GM18526 (cell line): ENCODE measurements around the gene FEN1.

Source experiments
- POLR2A ChIP-seq: IDR thresholded peaks from 3 replicates; pipeline ENCODE4 v1.6.1; 2011; ENCODE audit not compliant: insufficient read length; ENCODE audit errors: extremely low read depth

Gene FEN1, protein sequence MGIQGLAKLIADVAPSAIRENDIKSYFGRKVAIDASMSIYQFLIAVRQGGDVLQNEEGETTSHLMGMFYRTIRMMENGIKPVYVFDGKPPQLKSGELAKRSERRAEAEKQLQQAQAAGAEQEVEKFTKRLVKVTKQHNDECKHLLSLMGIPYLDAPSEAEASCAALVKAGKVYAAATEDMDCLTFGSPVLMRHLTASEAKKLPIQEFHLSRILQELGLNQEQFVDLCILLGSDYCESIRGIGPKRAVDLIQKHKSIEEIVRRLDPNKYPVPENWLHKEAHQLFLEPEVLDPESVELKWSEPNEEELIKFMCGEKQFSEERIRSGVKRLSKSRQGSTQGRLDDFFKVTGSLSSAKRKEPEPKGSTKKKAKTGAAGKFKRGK

DNA sequence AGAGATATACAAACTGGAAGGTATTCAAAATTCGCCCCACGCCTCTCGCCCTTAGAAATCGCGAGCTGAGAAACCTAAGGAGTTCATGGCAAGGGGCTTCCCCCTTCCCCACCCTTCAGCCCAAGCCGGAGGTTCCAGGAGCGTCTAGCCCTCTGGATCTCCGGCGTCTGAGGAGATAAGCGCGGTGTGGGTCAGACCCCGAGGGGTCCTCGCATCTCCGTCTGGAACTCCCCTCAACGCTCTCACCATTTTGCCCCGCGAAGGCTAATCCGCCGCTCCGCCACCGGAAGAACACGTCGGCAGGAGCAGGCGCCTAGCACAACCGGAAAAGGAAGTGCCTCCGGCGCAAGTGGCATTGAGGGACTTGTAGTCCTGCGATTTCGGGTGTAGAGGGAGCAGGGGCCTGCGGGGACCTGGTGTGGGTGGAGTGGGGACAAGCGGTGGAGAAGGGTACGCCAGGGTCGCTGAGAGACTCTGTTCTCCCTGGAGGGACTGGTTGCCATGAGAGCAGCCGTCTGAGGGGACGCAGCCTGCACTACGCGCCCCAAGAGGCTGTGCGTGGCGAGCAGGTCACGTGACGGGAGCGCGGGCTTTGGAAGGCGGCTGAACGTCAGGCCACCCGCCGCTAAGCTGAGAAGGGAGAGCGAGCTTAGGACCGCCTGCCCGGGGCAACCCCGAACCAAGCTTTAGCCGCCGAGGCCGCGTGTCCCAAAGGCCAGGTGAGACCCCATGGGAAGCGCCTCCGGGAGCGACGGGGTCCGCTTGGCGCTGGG is at the start of gene FEN1, which contains the start of gene TMEM258:
Gene FEN1 (plus strand): TSS at position 602 of the 773 bp plus-strand sequence. CDS start 2,451 bp downstream, outside the sequence.
Gene TMEM258 (minus strand): TSS at position 290 of the 773 bp plus-strand sequence. CDS start 41 bp downstream, at position 249.
- peak; percentile 86 for TF ChIP-seq POLR2A

DNA sequence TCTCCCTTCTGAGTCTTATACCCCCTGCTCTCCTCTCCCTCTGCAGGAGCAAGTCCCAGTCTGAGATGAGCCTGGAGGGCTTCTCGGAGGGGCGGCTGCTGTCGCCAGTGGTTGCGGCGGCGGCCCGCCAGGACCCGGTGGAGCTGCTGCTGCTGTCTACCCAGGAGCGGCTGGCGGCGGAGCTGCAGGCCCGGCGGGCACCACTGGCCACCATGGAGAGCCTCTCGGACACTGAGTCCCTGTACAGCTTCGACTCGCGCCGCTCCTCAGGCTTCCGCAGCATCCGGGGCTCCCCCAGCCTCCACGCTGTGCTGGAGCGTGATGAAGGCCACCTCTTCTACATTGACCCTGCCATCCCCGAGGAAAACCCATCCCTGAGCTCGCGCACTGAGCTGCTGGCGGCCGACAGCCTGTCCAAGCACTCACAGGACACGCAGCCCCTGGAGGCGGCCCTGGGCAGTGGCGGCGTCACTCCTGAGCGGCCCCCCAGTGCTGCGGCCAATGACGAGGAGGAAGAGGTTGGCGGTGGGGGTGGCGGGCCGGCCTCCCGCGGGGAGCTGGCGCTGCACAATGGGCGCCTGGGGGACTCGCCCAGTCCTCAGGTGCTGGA is 49.1 kb upstream of the FEN1 start:
- TF ChIP-seq POLR2A: no peak

DNA sequence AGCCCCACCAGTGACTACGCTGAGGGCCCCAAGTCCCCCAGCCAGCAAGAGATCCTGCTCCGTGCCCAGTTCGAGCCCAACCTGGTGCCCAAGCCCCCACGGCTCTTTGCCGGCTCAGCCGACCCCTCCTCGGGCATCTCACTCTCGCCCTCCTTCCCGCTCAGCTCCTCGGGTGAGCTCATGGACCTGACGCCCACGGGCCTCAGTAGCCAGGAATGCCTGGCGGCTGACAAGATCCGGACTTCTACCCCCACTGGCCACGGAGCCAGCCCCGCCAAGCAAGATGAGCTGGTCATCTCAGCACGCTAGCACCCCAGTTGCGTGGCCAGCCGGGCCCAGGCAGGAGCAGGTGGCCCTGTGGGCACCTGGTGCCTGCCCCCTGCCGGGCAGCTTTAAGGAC is 48.5 kb upstream of the FEN1 start:
- no peak for TF ChIP-seq POLR2A

DNA sequence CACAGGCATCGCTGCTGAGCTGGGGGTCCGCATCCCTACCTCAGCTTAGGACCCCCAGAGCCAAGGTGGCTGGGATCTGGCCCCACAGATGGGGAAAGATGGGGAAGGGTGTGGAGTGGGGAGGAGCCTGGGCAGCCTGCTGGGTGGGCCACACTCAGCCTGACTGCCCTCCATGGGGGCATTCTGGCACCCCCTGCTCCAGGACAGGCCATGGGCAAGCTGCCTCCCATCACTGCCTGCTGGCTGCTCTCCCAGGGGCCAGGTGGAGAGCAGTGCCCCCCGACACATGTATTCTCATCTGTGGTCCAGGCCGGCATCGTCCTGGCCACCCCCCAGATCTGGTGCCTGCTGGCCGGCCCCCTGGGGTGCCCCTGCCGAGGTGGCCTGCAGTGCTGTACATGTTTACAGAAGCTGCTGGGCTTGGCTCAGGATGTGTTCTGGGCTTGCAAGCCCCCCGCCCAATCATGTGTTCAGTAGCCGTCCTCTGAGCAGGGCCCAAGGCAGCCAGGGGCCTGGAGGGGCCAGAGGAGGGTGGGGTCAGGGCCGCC is 48.0 kb upstream of the FEN1 start:
- no peak for TF ChIP-seq POLR2A

DNA sequence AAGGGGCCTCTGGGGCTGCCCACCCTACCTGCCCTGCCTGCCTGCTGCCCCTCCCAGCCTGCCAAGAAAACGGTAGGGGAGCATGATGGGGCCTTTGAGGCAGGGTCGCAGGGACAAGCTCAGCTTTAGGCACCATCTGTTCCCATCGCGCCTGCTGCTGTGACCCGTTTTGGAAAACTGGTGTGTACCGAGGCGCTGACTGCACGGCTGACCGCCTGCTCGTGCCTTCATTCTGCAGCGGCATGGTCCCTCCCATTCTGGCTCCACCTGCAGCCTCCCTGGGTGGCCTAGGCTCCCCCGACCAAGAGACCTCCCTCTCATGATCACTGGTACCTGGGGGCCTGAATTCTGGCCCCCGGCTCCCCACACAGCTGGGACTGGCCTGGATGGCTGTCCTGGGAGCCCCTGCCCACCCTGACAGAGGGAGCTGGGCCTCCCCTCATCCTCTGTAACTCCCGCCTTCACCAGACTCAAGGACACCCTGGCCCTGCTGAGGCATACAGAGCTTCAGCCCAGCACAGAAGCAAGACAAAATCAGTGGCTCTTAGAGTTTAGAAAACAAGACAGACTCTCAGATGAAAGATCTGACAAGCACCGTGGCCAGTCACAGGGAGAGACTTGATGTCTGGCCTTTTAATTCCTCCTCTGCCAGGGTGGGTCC is 46.8 kb upstream of the FEN1 start:
- no peak for TF ChIP-seq POLR2A

DNA sequence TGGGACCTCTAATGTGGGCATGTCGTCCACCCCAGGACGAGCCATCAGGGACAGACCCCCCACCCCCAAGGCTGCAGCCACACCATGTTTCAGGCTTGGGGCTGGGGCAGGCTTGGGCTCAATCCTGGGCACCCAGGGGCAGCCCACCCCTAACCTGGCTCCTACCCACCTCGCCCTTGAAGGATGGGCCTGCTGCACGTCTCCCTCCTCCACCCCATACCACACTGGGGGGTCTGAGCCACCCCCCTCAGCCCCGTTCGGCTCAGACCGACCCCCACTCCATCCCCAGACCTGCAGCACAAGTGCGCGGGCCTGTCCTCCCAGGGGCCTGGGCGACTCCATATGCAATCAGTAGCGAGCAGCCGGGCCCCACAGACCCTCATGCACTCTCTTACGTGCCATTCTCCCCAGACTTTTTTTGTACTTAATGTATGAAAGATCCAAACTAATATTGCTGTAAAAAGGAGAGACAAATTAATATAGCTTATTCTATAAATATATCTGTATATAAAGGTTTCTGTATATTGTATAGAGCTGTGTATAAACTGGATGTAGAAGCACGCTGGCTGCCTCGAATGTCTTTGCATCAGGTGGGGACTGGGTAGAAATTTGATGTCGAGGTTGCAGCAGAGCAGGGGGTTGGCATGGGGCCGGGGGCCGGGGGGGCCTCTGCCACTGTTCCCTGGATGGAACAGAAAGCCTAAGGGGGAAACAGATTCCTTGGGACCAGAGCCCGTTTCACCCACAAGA is 46.1 kb upstream of the FEN1 start:
- TF ChIP-seq POLR2A: no peak

DNA sequence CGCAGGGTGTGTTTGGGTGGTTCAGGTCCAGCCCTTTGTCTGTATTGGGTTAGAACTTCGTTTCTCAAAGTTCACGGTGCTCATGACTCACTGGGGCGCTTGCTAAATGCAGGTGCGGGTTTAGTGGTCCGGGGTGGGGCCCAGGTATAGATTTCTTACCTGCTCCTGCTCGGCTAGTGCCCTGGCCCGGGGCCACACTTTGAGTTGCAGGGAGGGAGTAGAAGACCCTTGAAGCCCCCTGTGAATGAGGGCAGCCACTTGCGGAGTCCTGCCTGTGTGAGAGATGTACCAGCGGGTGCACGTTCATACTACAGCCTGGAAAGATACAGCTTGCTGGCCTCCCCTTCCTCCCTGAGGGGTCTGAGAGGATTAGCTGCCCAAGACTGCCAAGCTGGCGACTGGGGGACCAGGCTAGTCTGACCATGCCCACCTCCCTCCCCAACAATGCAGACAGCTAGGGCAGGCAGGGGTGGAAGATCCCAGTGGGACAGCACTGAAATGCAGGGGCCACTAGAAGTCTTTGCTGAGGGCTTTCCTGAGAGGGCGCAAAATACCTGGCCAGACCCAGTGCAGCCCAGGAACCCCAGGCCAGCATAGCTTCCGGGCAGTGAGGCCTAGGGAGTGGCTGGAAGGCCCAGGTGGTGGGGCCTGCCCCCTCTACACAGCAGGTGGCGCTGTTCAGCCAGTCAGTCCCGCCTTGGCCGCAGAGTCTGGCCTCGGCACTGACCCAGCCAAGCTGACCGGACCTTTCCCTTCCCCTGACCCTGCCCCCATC is 45.3 kb upstream of the FEN1 start:
- TF ChIP-seq POLR2A: no peak

DNA sequence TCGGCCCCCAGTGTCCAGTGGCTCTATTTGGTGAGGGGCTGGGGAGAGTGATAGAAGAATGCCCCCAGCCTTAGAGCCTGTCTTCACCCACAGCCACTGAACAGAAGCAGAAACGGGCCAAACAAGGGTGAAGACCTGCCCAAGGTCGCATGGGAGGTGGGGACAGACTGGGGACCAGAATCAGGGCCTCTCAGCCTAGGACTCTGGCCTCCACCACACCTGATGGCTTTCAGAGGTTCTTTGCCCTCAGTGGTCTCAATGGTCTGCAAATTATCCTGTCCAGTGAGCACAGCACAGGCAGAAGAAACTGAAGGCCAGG is 44.8 kb upstream of the FEN1 start:
- TF ChIP-seq POLR2A: no peak

DNA sequence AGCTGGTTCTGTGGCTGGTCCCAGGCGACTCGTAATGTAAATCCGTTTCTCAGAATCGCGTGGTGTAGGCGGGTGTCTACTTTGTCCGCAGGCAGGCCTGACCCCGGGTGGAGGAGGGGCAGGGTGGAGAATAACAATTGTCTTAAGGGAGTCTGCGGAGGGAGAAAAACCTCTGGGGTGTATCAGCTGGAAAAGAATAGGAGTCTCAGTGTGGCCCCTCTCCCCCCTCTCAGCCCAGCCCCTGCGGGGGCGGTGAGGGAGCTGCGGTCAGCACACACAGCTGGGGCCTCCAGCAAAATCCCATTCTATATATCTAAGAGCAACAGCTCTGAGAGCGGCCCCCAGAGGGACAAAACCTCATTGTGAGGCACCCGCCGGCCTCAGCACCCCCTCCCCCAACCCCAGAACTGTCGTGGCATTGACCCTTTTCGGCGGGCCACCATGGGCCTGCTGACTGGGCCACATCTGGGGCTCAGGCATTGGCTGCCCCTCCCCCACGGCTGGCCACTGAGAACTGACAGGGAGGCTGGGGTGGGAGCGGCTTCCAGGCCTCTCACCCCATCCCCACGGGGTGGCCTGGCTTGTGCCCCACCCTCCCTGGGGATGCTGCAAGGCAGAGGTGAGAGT is 43.0 kb upstream of the FEN1 start:
- no peak for TF ChIP-seq POLR2A

DNA sequence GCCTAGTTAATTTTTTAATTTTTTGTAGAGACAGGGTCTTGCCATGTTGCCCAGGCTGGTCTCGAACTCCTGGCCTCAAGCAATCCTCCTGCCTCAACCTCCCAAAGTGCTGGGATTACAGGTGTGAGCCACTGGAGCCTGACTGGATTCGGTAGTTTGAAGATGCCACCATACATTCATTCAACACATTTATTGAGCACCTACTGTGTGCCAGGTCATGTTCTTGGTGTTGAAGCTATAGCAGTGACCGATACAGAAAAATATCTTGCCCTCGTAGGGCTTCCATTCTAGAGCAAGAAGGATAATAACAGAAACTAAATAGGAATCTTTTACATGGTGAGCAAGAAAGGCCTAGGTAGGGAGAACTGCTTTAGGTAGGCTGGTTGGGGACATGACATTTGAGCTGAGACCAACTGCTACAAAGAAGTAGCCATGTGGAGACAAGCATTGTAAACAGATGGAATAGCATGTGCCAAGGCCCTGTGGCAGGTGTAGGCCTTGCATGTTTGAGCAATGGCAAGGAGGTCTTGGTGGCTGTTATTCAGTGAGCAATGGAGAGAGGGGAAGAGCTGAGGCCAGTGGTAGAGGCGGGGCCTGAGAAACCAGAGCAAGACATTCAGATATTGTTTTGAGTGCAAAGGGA is 42.0 kb upstream of the FEN1 start:
- no peak for TF ChIP-seq POLR2A

DNA sequence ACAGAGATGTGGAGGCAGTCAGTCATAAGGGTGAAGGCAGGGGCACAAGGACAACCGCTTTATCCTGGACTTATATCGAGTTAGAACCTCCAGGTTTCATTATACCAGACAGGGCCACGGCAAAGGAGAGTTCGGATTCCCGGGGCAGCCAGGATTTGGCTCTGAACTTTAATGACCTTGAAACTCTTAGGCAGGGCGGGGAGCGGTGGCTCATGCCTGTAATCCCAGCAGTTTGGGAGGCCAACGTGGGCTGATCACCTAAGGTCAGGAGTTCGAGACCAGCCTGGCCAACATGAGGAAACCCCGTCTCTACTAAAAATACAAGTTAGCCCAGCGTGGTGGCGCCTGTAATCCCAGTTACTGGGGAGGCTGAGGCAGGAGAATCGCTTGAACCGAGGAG is 41.3 kb upstream of the FEN1 start:
- TF ChIP-seq POLR2A: no peak

DNA sequence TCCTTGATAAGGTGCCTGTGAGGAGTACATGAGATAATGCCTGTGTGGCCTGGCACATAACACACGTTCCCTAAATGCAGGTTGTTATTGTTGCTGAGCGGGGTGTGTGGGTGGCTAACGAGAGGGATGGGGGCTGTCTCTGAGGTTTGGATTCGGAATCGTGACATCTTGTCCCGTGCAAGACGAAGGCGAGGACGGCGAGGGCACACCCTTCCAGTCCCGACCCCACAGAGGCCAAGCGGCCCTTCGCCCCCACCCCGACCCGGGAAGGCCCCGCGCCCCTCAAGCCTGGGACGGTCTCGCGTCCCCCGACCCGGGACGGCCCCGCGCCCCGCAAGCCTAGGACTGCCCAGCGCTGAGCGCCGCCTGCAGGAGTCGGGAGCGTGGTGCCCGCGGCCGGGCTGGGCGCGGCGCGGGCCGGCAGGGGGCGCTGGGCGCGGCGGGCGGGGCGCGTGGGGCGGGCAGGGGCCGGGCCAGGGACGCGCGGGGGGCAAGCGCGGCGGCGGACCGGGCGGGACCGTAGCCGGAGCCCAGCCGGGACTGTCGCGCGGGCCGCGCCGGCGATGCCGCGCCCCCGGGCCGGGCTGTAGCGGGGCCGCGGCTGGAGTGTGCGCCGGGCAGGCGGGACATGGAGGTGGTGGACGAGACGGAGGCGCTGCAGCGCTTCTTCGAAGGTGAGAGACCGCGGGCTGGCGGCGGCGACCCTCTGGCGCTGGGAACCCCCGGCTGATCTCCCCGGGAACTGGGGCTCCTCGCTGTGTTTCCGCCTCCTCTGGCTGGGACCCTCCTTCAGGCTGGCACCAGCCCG is 40.4 kb upstream of the FEN1 start, which contains the start of gene MYRF:
Gene MYRF (plus strand): TSS at position 520 of the 808 bp plus-strand sequence. CDS start 109 bp downstream, at position 629.
- TF ChIP-seq POLR2A: no peak
